GM21786 (cell line): ENCODE data around the gene MEGF11.

Experiments
- ATAC-seq: cut with Tn5 transposase; IDR thresholded peaks from one replicate; pipeline ENCODE4 v1.9.1; 2021; ENCODE audit not compliant: unreplicated experiment

MEGF11 gene

GRCh38 chr15:66147440-66147839, 106.1 kb downstream of the MEGF11 start:
- no peak for ATAC-seq

GRCh38 chr15:66145726-66146182, 107.8 kb downstream of the MEGF11 start:
- no peak for ATAC-seq

- ATAC-seq = no peak
These were observed 108.4 kb downstream of the MEGF11 start for GRCh38 chr15:66144978-66145725.

DNA sequence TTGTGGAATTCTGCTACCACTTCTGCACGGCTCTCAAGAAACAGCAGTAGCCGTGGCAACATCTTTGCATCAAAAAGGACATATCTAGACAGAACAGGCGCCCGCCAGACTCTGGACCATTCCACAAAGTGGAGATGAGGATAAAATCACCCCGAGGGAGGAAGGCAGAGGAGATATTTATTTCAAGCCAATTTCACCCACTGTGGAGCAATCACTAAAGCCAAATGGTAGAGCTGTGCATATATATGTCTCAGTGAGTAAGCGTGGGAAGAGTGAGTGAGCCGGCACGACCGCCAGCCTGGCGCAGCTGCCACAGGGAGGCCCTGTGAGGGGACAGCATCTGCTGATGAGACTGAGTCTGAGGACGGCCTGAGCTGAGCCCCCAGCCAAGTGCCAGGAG, 111.3 kb downstream of the MEGF11 start:
- no peak for ATAC-seq

DNA sequence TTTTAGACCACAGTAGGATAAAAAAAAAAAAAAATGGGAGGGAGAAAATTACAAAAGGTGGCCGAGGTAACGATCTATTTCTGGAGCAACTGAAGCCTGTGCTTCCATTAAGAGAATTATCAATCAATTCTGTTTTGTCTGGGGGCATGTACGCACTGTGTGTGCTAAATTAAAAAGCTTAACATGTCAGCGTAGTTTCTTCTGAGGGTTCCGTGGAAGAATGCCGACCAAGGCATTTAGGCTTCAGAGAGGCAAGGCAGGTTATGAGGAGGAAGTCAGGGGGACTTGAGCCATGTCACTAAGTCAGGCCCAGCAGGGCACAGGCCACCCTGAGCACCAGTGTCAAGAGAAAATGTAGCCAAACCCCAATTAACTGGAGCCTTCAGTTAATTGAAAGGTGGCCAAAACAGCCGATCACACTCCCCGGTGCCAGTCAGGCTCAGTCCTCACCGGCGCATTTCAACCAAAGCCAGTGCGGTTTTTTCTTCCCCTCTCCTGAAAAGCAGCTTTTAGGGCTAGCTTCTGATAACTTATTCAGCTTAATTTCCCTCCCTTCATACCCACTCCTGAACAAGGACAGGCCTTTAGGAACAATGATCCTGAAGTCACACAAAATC, 113.9 kb downstream of the MEGF11 start:
- ATAC-seq = no peak

GRCh38 chr15:66138892-66139590, 114.5 kb downstream of the MEGF11 start:
- no peak for ATAC-seq

DNA sequence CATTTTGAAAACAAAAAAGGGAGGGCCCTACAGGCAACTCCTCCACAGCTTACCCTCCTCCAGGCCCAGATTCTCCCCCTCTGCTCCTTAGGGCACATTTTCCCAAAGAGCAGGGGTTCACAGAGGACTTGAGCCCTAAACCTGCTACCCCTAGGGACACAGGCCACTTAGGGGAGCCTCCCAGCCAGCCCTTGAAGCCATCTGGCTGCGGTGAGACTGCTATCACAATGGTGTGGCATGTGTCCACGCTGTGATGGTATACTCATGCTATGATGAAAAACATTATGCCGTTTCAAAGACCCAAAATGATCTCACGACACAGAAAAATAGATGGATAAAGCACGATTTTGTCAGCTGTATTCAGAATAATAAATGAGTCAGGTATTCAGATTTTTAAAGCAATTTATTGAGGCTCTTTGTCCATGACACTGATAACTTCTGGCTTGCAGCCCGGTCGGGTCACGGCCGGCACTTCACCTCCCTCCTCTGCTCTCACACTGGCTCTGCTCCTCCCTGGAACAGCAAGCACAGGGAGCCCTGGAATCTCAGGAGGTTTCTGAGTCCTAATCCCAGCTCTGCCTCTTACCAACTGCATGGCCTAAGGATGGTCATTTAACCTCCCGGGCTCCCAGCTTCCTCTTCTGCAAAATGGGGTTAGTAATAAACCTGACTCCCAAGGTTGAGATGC, 115.3 kb downstream of the MEGF11 start:
- ATAC-seq = no peak

GRCh38 chr15:66136948-66137347, 116.6 kb downstream of the MEGF11 start:
- no peak for ATAC-seq

DNA sequence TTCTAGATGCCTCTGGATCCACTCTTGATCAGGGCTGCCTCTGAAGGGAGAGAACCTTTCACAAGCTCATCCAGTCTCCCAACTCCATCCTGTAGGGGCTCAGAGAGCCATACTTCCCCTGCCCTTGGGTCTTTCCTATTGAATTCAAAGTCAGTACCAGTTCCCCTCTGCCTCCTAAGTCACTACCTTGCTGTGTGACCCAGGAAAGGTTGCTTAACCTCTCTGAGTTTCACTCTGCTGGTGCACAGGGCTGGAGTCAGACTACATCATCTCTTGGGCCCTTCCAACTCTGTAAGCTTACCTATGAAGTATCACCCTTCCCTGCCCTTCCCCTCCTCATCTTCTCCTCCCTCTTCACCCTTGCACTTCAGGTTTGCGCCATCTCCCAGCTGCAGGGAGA, 117.9 kb downstream of the MEGF11 start:
- ATAC-seq = no peak

DNA sequence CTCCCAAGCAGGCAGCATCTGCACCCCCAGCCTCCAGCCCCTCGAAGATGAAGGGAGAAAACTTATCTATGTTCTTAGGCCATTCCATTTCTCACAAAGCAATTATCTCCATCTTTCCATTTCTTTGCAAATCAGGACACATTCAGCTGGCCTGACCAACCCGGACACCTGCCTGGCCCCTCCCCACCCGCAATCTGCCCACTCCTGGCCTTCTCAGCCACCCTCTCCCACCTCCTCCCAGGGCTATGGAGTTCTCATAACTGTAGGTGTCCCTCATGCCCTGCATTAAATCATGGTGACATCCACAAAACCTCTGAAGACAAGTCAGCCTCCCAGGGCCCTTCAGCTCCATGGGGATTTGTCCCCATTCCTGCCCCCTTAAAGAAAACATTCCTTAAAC, 119.3 kb downstream of the MEGF11 start:
- ATAC-seq = no peak

DNA sequence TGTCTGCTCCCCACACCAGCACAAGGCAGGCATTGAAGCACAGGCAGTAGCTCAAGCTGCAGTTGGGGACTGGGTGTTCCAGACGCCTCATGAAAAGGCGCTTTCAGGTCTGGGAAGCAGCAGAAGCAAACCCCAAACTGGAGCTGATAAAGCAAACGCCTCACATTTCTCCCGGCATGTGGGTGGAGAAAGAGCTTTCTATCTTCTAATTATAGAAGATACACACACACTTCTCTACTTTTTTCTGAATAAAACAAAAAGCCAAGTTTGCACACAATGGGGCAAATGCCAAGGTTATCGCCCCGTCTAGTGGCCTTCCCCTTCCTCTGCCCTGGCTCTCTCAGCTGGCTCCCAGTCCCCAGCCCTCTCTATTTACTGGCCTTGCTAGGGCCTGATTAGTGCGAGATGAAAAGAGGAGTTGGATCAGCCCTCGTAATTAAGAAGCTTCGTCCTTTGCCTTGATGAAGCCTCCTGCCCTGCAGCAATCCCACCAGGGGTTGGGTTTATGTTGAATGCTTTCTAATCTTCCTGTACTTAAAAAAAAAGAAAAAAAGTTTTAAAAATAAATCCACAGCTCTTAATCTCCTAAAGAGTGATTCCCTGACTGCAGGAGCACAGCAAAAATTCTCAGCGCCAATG, 120.2 kb downstream of the MEGF11 start:
- ATAC-seq = no peak

GRCh38 chr15:66132251-66132816, 121.2 kb downstream of the MEGF11 start:
- no peak for ATAC-seq

DNA sequence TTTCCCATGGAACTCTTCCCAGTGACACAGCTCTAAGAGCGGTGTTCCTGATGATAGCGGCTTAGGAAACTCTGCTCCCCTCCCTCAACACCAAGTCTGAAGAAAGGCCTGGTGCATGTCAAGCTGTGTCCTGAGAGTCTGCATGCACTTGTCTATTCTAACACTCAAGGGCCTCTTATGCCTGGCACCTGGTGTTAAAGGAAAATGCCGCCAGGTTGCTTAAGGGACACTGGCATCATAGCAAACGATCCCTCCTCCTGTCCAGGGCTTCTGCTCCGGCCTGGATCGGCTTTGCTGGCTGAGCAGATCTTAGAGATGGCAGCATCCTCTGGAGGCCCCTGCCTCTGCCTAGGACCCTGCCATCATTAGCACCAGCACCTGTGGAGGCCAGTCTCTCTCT, 121.7 kb downstream of the MEGF11 start:
- no peak for ATAC-seq

DNA sequence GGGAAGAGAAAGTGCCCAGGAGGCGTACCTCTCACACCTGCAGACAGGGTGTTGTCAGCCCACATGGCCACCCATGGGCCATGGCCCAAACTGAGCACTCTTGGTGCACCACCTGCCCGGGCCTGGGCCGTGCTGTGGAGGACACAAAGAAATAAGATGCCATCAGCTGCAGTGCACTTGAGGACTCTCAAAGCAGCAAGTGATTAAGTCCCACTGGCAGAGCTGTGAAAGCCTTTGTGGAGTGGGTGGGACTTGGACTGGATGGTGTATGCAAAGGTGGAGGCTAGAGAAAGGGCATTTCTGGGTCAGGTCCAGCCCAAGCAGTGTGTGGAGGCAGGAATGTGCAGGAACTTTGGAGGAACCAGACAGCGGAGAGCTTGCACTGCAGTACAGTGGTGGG, 122.3 kb downstream of the MEGF11 start:
- no peak for ATAC-seq

- ATAC-seq = no peak
These were observed 123.0 kb downstream of the MEGF11 start for GRCh38 chr15:66130496-66131034.

GRCh38 chr15:66129586-66129985, 124.0 kb downstream of the MEGF11 start:
- ATAC-seq = no peak

- no peak for ATAC-seq
These were observed 125.4 kb downstream of the MEGF11 start for GRCh38 chr15:66128116-66128680.

DNA sequence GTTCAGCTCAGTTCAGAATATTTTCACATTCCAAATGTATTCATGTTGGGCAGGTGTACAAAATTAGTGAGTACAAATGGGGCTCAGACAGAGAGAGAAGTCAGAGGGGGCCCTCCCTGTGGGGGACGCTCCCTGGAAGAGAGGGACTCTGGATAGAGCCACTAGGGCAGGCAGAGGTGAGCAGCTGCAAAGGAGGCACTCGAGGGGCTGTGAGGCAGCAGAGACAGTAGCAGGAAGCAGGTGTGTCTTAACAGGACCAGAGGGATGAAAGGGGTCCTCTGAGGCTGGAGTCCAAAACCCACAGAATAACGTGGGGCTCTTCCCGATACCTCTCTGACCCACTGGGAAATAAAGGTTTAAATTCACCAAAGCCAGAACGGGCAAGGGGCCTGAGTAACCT, 127.1 kb downstream of the MEGF11 start:
- ATAC-seq = no peak

GRCh38 chr15:66126031-66126441, 127.5 kb downstream of the MEGF11 start:
- no peak for ATAC-seq

GRCh38 chr15:66124651-66125050, 128.9 kb downstream of the MEGF11 start:
- no peak for ATAC-seq
